ENCODE results near the gene SLC26A4.

- no peak for TF ChIP-seq CTCF (IDR thresholded peaks at IDR 0.05)
- TF ChIP-seq POLR2A (IDR thresholded peaks at IDR 0.05), result no peak
These were observed 60.7 kb downstream of the SLC26A4 start for GRCh38 chr7:107721286-107721685.
